Measurements from ENCODE around the gene TMEM50A. TPM values are rescaled to one million over a fixed set of nuclear protein-coding genes. Genes with fewer than 3 reads are reported as not detected.
A peak's percentile ranks its signal among the peaks of the same experiment; 100 is the strongest.

TMEM50A gene
- total RNA-seq, 1 donor from 2014 or later: 68.8 TPM

DNA sequence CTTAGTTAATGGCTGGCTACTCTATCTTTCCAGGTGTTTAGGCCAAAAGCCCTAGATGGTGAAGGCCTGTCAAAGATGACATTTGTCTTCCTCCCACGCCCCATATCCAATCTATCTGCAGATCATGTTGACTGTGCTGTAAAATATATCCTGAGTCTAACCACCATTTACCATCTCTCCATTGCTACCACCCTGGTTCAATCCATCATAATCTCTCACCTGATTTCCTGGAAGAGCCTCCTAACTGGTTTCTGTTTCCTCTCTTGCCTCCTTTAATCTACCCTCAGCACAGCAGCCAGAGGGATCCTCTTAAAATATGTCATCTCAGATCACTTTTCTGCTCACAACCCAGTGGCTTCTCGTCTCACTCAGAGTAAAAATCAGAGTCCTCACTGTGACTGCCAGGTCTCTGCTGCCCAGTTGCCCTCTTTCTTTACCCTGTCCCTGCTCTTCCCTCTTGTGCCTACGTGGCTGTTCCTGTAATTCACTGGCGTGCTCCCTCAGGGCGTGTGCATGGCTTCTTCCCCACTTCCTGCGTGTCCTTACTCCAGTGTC, 17.8 kb downstream of the TMEM50A start:
- Histone ChIP-seq H3K36me3 (peaks cover 3 to 68% of the 10 kb centered on the region in 2 donors), H3K27ac (no peak overlapping the region), H3K4me3 (no peak overlapping the region), H3K9me3 (no peaks in the 10 kb centered on the region), H3K4me1 (peaks cover 21% of the 10 kb centered on the region), H3K27me3 (no peaks in the 10 kb centered on the region)
- TF ChIP-seq POLR2AphosphoS5 (IDR thresholded peaks at IDR 0.05; ENCODE audit: insufficient read depth in 1 of 2, low read depth in 1 of 2): no peak
- no peak for TF ChIP-seq POLR2A (IDR thresholded peaks at IDR 0.05)
- TF ChIP-seq, protein P1, sequence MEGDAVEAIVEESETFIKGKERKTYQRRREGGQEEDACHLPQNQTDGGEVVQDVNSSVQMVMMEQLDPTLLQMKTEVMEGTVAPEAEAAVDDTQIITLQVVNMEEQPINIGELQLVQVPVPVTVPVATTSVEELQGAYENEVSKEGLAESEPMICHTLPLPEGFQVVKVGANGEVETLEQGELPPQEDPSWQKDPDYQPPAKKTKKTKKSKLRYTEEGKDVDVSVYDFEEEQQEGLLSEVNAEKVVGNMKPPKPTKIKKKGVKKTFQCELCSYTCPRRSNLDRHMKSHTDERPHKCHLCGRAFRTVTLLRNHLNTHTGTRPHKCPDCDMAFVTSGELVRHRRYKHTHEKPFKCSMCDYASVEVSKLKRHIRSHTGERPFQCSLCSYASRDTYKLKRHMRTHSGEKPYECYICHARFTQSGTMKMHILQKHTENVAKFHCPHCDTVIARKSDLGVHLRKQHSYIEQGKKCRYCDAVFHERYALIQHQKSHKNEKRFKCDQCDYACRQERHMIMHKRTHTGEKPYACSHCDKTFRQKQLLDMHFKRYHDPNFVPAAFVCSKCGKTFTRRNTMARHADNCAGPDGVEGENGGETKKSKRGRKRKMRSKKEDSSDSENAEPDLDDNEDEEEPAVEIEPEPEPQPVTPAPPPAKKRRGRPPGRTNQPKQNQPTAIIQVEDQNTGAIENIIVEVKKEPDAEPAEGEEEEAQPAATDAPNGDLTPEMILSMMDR (IDR thresholded peaks at IDR 0.05): no peak
- no peak for DNase-seq (ENCODE audit: extremely low spot score in 2 of 2)
- intact Hi-C loops (cut with DNase I): no loop called here

DNA sequence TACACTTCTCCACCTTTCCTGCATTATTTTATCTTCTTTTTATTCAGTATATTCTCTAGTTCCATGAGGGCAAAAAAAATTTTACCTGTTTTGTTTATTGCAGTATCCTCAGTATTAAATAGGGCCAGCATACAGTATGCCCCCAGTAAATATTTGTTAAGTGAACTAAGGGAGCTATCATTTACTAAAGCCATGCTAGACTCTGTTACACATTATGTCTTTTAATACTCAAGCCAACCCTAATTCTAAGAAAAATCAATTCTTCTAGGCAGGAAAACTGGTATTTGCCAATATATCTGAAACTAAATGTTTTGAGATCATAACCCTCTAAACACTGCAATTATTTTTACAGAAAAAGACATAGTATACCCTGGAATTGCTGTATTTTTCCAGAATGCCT, 18.3 kb downstream of the TMEM50A start:
- no peak overlapping the region for H3K4me3 ChIP-seq
- no peaks in the 10 kb centered on the region for H3K9me3 ChIP-seq
- peaks cover 26% of the 10 kb centered on the region for H3K4me1 ChIP-seq
- H3K27ac ChIP-seq: no peak overlapping the region
- DNase-seq (ENCODE audit: extremely low spot score in 2 of 2): no peak
- TF ChIP-seq, protein P1 (IDR thresholded peaks at IDR 0.05): no peak
- TF ChIP-seq POLR2AphosphoS5 (IDR thresholded peaks at IDR 0.05; ENCODE audit: insufficient read depth in 1 of 2, low read depth in 1 of 2) (no peak), POLR2A (IDR thresholded peaks at IDR 0.05) (no peak)
- H3K27me3 ChIP-seq: no peaks in the 10 kb centered on the region
- H3K36me3 ChIP-seq: peaks cover 3 to 73% of the 10 kb centered on the region in 2 donors
- intact Hi-C loops (cut with DNase I): no loop called here

DNA sequence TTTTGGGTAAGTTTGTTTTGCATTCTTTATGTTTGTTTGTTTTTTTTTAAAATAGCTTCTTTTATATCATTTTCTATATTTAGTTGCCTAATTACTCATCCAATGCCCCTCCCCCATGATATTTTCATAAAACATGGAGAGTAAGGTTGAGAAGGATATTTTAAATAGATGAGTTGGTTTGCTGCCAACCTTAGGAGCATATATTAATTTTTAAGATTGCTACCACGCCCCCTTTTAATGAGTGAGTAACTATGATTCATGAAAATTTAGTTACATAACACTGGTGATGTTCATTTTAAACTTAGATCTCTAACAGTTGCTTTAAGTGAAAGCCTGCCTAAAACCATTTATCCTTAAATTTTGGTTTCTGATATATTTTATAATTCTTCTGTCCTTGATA, 18.7 kb downstream of the TMEM50A start:
- Histone ChIP-seq H3K4me3 (no peak overlapping the region), H3K4me1 (peaks cover 29% of the 10 kb centered on the region), H3K27me3 (no peaks in the 10 kb centered on the region), H3K9me3 (no peaks in the 10 kb centered on the region), H3K27ac (no peak overlapping the region), H3K36me3 (peaks cover 3 to 73% of the 10 kb centered on the region in 2 donors)
- intact Hi-C loops (cut with DNase I): no loop called here
- TF ChIP-seq, protein P1 (IDR thresholded peaks at IDR 0.05): no peak
- TF ChIP-seq POLR2AphosphoS5 (IDR thresholded peaks at IDR 0.05; ENCODE audit: insufficient read depth in 1 of 2, low read depth in 1 of 2) (no peak), POLR2A (IDR thresholded peaks at IDR 0.05) (no peak)
- no peak for DNase-seq (ENCODE audit: extremely low spot score in 2 of 2)

DNA sequence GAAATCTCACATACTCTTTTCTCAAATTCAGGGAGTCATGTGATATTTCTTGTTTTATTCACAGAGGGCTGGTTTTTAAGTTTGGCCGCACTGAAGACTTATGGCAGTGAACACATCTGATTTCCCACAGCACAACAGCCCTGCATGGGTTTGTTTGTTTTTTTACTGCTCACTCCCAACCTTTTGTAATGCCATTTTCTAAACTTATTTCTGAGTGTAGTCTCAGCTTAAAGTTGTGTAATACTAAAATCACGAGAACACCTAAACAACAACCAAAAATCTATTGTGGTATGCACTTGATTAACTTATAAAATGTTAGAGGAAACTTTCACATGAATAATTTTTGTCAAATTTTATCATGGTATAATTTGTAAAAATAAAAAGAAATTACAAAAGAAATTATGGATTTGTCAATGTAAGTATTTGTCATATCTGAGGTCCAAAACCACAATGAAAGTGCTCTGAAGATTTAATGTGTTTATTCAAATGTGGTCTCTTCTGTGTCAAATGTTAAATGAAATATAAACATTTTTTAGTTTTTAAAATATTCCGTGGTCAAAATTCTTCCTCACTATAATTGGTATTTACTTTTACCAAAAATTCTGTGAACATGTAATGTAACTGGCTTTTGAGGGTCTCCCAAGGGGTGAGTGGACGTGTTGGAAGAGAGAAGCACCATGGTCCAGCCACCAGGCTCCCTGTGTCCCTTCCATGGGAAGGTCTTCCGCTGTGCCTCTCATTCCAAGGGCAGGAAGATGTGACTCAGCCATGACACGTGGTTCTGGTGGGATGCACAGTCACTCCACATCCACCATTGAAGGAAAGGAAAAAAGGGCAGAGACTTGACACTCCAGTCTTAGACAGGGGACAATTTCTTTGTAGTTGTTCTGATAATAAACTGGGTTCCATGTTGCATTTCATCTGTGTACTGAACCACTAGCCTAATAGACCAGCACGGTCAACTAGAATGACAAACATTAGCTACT, 22.8 kb downstream of the TMEM50A start:
- H3K27me3 ChIP-seq: no peaks in the 10 kb centered on the region
- no peak overlapping the region for H3K4me3 ChIP-seq

More for the DNA sequence above, 22.8 kb downstream of the TMEM50A start:
- Histone ChIP-seq H3K36me3 (peaks cover 3 to 38% of the 10 kb centered on the region in 2 donors), H3K4me1 (peaks cover 28% of the 10 kb centered on the region), H3K9me3 (no peaks in the 10 kb centered on the region), H3K27ac (peak overlapping the region; percentile 35)
- intact Hi-C loops (cut with DNase I): no loop called here
- DNase-seq (ENCODE audit: extremely low spot score in 2 of 2): no peak
- TF ChIP-seq POLR2AphosphoS5 (IDR thresholded peaks at IDR 0.05; ENCODE audit: insufficient read depth in 1 of 2, low read depth in 1 of 2) (no peak), POLR2A (IDR thresholded peaks at IDR 0.05) (no peak)
- TF ChIP-seq, protein P1 (IDR thresholded peaks at IDR 0.05): no peak

Data from vagina (tissue), 2 donors.